CD4-positive, alpha-beta T cell (primary cell): ENCODE measurements around the gene IFIT1. TPM values are rescaled to one million over a fixed set of nuclear protein-coding genes. Genes with fewer than 3 reads are reported as not detected.

Experiments used
- ATAC-seq: fragments of 200-7000 bp; cut with Tn5 transposase; one replicate; pipeline ENCODE4 v1.10.0; 2022; ENCODE audit warnings: mild to moderate bottlenecking; ENCODE audit not compliant: poor library complexity
- CTCF ChIA-PET: fragments of 350-600 bp; sonication (Branson Sonifier 250); formaldehyde crosslinking; loops from one replicate; lab custom pipeline; 2021; ENCODE audit warnings: antibody characterized with exemption, inconsistent platforms; lab: Charles Lee
- POLR2A ChIA-PET: fragments of 350-600 bp; sonication (Branson Sonifier 250); formaldehyde crosslinking; loops from one replicate; lab custom pipeline; 2021; ENCODE audit warnings: antibody characterized with exemption, inconsistent platforms; lab: Charles Lee
- DNase-seq, 14 experiments: peaks; one replicate each; pipeline ENCODE4 v3.0.0-alpha.2; 2013 to 2020; ENCODE audit warnings: mixed read lengths in 2 of 14
- H3K27ac ChIP-seq, 2 donors: one replicate each; pipeline versions ENCODE4 v1.5.1 to v1.7.0; 2013; ENCODE audit warnings: low read length in 2 of 2, low read depth in 1 of 2, mild to moderate bottlenecking in 1 of 2
- H3K27me3 ChIP-seq, 2 experiments: 1 replicate in 1 of 2; 2 replicates in 1 of 2; pipeline versions ENCODE4 v1.6.1 to v1.7.0; 2013; ENCODE audit warnings: low read length in 2 of 2, control low read depth in 1 of 2, mild to moderate bottlenecking in 1 of 2, moderate library complexity in 1 of 2; ENCODE audit not compliant: insufficient read depth in 2 of 2, control insufficient read depth in 1 of 2
- H3K36me3 ChIP-seq: one replicate; pipeline ENCODE4 v1.6.1; 2013; ENCODE audit warnings: low read length, control low read depth; ENCODE audit not compliant: insufficient read depth
- H3K4me1 ChIP-seq: one replicate; pipeline ENCODE4 v1.6.1; 2013; ENCODE audit warnings: low read length, control low read depth; ENCODE audit not compliant: insufficient read depth
- H3K4me3 ChIP-seq: one replicate; pipeline ENCODE4 v1.5.1; 2013; ENCODE audit warnings: mild to moderate bottlenecking, low read length, moderate library complexity
- H3K9me3 ChIP-seq, 2 experiments: 1 replicate in 1 of 2; 2 replicates in 1 of 2; pipeline versions ENCODE4 v1.6.1 to v1.7.0; 2013; ENCODE audit warnings: low read length in 2 of 2, mild to moderate bottlenecking in 2 of 2, control low read depth in 1 of 2, moderate library complexity in 1 of 2; ENCODE audit not compliant: control insufficient read depth in 1 of 2, insufficient read depth in 1 of 2
- H3K27ac Mint-ChIP-seq: one replicate; pipeline ENCODE4 v1.8.0; 2020; ENCODE audit warnings: mixed read lengths
- H3K27me3 Mint-ChIP-seq: one replicate; pipeline ENCODE4 v1.8.0; 2021; ENCODE audit warnings: mixed read lengths
- H3K36me3 Mint-ChIP-seq: one replicate; pipeline ENCODE4 v1.8.0; 2021; ENCODE audit warnings: low read depth, mixed read lengths
- H3K4me1 Mint-ChIP-seq: one replicate; pipeline ENCODE4 v1.8.0; 2021; ENCODE audit warnings: low read depth, mixed read lengths
- H3K4me3 Mint-ChIP-seq: one replicate; pipeline ENCODE4 v1.8.0; 2020; ENCODE audit warnings: mild to moderate bottlenecking, mixed read lengths
- H3K9me3 Mint-ChIP-seq: one replicate; pipeline ENCODE4 v1.8.0; 2020; ENCODE audit warnings: mixed read lengths
- intact Hi-C, 2 experiments: fragments of 100-400 bp; cut with DNase I in 1 of 2; cut with micrococcal nuclease in 1 of 2; formaldehyde crosslinking; loops; one replicate each; pipeline versions ENCODE4 v1.15.1 to v1.9.0; 2023 to 2025; cut with DNase I, micrococcal nuclease
- total RNA-seq, 174 experiments: library from RNA in 2 of 174; stranded (reverse) in 2 of 174; gene quantifications; one replicate each; pipeline ENCODE4 v1.2.3 and lab custom pipeline; 2021 to 2026
- TF ChIP-seq, protein P1 (sequence below): fragments of 200-600 bp; IDR thresholded peaks from one replicate; pipeline ENCODE4 v1.8.0; 2022; ENCODE audit warnings: antibody characterized with exemption, mild to moderate bottlenecking

Gene IFIT1
- total RNA-seq, 2 experiments from 2014 or later, result 5.1 to 6.2 TPM

DNA sequence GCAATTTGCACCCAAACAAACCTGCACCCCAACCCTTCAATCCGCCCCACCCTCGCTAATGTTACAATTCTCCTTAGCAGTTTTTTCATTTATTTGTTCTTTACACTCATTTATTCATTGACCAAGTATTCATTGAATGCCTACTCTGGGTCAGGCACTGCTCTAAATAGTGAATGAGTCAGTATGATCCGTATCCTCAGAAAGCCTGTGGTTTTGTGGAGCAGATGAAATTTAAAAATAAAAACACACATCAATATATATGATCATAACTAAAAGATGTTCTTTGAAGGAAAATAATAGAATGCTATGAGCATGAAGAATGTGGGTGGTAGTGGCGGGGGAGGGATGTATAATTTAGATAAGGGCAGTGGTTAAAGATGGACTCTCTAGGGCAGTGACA, 35.2 kb downstream of the IFIT1 start:
- Mint-ChIP-seq H3K4me1 (no peaks in the 10 kb centered on the region), H3K4me3 (no peak overlapping the region), H3K9me3 (no peaks in the 10 kb centered on the region), H3K36me3 (no peaks in the 10 kb centered on the region), H3K27me3 (peaks cover 7% of the 10 kb centered on the region), H3K27ac (no peak overlapping the region)
- Histone ChIP-seq H3K4me3 (no peak overlapping the region), H3K36me3 (no peaks in the 10 kb centered on the region), H3K27ac (no peak overlapping the region), H3K27me3 (peaks cover 0 to 6% of the 10 kb centered on the region in 2 experiments), H3K9me3 (no peaks in the 10 kb centered on the region), H3K4me1 (no peaks in the 10 kb centered on the region)
- ChIA-PET CTCF (no interaction called here), POLR2A (no interaction called here)
- TF ChIP-seq, protein P1, sequence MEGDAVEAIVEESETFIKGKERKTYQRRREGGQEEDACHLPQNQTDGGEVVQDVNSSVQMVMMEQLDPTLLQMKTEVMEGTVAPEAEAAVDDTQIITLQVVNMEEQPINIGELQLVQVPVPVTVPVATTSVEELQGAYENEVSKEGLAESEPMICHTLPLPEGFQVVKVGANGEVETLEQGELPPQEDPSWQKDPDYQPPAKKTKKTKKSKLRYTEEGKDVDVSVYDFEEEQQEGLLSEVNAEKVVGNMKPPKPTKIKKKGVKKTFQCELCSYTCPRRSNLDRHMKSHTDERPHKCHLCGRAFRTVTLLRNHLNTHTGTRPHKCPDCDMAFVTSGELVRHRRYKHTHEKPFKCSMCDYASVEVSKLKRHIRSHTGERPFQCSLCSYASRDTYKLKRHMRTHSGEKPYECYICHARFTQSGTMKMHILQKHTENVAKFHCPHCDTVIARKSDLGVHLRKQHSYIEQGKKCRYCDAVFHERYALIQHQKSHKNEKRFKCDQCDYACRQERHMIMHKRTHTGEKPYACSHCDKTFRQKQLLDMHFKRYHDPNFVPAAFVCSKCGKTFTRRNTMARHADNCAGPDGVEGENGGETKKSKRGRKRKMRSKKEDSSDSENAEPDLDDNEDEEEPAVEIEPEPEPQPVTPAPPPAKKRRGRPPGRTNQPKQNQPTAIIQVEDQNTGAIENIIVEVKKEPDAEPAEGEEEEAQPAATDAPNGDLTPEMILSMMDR, result no peak
- no peak for DNase-seq
- intact Hi-C loops, result loop anchor here (2.0 to 10.0 kb wide), 5 partner anchors 135 to 1437 kb away; partner anchors contain the start of gene KIF20B (in 2 of the 2)
- ATAC-seq, result no peak

DNA sequence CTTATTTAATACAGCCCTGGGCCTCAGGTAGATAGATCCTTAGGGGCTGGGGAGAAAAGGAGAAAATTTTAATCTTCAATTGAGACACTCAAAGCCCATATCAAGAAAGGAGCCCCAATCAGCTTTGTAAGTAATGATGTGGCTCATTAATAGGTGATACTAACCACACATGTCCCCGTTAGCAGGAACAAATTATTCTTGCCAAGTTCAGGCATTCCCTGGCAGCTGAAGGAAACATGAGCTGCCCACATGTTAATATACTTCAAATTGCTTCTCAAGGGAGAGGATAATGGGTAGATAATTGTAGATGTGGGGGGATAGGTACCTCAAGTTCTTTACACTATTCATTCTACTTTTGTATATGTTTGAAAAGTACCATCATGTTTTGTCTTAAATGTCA, 36.5 kb downstream of the IFIT1 start:
- H3K27ac Mint-ChIP-seq, result no peak overlapping the region
- Histone ChIP-seq H3K4me1 (no peaks in the 10 kb centered on the region), H3K27ac (no peak overlapping the region), H3K4me3 (no peak overlapping the region), H3K9me3 (no peaks in the 10 kb centered on the region), H3K27me3 (peaks cover 0 to 6% of the 10 kb centered on the region in 2 experiments), H3K36me3 (no peaks in the 10 kb centered on the region)
- POLR2A ChIA-PET, result interaction anchor here (0.7 kb wide), 1 partner anchor 36 kb away, joined by 3 read pairs; the partner anchor contains the start of gene IFIT1
- peaks cover 7% of the 10 kb centered on the region for H3K27me3 Mint-ChIP-seq
- no peaks in the 10 kb centered on the region for H3K36me3 Mint-ChIP-seq
- intact Hi-C loops, result loop anchor here (2.0 to 10.0 kb wide), 5 partner anchors 134 to 1436 kb away; partner anchors contain the start of gene KIF20B (in 2 of the 2)
- no peak overlapping the region for H3K4me3 Mint-ChIP-seq
- ATAC-seq, result no peak
- H3K9me3 Mint-ChIP-seq, result no peaks in the 10 kb centered on the region
- CTCF ChIA-PET, result interaction anchor here (1.7 kb wide), 1 partner anchor 10 kb away, joined by 5 read pairs; no protein-coding TSS in a partner anchor
- no peak for DNase-seq
- TF ChIP-seq, protein P1, result no peak
- no peaks in the 10 kb centered on the region for H3K4me1 Mint-ChIP-seq

DNA sequence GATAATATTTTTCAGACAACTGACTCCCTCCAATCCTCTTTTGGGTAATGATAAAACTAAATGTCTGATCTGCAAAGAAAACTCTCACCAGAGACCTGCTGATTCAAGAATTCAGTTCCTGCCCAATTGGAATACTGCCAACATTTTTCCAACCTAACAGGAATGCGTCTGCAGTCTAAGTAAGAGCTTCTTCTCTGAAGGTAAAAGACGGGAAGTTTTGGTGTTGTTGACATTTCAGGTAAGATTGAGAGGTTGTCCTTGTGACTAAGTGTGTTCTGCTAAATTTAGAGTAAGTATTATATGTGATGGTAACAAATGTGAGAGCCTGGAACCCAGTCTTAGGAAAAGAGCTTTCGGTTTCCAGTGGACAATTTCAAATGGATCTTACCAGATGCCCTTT, 39.6 kb downstream of the IFIT1 start:
- Mint-ChIP-seq H3K36me3 (no peaks in the 10 kb centered on the region), H3K4me3 (no peak overlapping the region), H3K27me3 (peaks cover 21% of the 10 kb centered on the region), H3K9me3 (no peaks in the 10 kb centered on the region), H3K27ac (no peak overlapping the region), H3K4me1 (no peaks in the 10 kb centered on the region)
- H3K27me3 ChIP-seq, result peaks cover 5 to 6% of the 10 kb centered on the region in 2 experiments
- no peaks in the 10 kb centered on the region for H3K9me3 ChIP-seq
- H3K27ac ChIP-seq, result no peak overlapping the region
- intact Hi-C loops, result no loop called here
- no peak for ATAC-seq
- no peak overlapping the region for H3K4me3 ChIP-seq
- ChIA-PET POLR2A (interaction anchor here (1.1 kb wide), 1 partner anchor 180 kb away, joined by 4 read pairs; the partner anchor contains the start of gene LIPA), CTCF (interaction anchor here (1.0 kb wide), 1 partner anchor 13 kb away, joined by 3 read pairs; no protein-coding TSS in a partner anchor)
- DNase-seq, result no peak
- H3K36me3 ChIP-seq, result no peaks in the 10 kb centered on the region
- TF ChIP-seq, protein P1, result no peak
- no peaks in the 10 kb centered on the region for H3K4me1 ChIP-seq
